HG03175 (cell line): Measurements from ENCODE around the gene LCN9.
"Not testable (repeated sequence)": the region's sequence is repeated elsewhere in the genome, so short reads cannot be mapped to it uniquely, and the experiment has no call there.

Experiments
- ATAC-seq: cut with Tn5 transposase; IDR thresholded peaks from one replicate; pipeline ENCODE4 v1.9.1; 2021; ENCODE audit warnings: mild to moderate bottlenecking, moderate library complexity; ENCODE audit not compliant: unreplicated experiment

The LCN9 gene

DNA sequence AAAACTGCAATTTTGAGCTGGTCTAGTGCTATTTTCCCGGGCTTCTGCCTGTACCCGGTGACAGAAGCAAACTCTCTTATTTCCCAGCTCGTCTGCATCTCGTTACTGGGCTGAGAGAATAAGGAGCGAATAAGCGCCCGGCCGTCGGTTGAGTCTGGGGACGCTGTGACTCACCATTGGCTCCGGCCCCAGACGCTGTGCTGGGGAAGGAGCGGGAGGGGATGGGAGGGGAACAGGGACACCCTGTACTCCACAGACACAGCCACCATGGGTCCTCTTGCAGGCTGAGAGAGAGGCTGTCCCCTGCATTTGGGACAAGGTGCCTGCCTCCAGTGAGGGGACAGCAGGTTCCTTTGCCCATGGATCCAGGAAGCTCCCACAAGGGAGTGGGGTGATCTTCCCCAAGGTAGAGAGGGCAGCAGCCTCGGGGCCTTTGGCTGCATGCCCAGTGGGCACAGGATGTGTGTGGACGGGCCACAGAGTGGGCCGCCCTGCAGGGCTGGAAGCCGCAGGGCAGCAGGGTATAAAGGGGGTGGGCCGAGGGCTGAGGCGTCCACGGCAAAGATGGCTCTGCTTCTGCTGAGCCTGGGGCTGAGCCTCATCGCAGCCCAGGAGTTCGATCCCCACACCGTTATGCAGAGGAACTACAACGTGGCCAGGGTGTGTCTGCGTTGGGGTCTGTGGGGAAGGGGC lies at the start of gene LCN9:
Gene LCN9, plus strand, starts transcription at position 552 of the 693 bp plus-strand sequence. Its CDS starts 13 bp downstream, at position 565.
- ATAC-seq, result no peak

GRCh38 chr9:135613946-135614805 lies 48.9 kb upstream of the LCN9 start:
- ATAC-seq, result no peak

DNA sequence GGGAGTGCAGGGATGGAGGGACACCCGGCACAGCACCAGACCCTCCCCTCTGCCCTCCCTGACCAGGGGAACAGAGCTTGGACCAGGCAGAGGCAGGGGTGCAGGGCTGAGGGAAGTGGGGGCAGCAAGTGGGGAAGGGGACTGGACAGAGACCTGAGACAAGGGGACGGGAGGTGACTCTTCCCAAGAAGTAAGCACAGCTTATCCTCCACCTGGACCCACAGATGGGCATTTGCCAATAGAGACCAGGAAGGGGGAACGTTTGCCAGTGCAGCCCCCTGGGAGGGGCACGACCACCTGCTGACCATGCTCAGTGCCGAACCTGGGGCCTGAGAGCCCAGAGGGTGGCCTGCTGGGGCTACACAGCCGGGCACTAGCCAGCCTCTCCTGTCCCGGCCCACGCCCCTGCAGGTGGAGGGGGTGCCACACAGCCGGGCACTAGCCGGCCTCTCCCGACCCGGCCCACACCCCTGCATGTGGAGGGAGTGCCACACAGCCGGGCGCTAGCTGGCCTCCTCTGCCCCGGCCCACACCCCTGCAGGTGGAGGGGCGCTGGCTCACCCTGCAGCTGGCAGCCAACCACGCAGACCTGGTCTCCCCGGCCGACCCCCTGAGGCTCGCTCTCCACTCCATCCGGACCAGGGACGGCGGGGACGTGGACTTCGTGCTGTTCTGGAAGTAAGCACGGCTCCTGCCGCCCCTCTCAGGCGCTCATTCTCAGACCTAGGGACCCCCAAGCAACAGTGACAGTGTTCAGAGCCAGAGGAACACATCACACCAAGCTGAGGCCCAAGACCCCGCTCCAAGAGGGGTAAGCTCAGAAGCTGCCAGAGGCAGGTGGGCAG lies 48.1 kb upstream of the LCN9 start:
- ATAC-seq, result no peak

DNA sequence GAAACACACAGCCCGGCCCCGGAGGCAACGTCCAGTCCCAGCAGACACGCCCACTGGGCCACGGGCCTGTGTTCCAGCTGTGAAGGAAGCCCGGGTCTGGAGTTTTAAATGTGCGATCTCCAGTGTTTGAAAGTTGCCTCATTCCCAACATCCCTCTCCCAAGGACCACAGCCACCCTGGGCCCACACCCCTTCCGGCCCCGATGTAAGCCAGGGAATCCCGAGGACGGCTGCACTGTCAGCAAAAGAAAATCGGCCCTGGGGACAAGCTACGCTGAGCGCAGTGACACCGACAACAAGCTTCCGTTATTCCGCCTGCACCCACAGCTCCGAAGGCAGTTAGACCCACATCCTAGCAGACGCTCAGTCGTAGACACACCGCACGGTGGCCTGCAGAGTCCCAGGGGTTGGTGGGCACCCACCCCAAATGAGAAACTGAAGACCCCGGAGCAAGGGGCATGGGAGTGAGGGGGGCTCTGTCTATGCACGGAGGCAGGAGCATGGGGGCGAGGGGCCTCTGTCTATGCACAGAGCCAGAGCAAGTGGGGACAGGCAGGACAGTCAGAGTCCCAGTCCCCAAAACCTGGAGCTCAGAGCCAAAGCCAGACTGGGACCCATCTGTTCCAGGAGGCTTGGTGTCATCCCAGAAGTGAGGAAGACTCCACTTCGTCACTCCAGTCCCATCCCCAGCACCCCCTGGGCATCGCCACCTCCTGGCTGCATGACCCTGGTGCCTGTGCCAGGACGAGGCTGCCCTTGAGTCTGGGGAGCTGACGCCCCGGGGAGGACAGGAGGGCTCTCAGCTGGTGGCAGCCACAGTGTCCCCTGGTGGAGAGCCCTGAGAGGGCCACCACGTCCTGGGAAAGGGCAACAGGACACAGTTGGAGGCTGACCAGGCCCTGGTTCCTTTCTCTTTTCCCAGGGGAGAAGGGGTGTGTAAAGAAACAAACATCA lies 47.2 kb upstream of the LCN9 start:
- ATAC-seq, result no peak

GRCh38 chr9:135616619-135617537 lies 46.2 kb upstream of the LCN9 start:
- ATAC-seq, result no peak

- ATAC-seq, result no peak
These were observed 45.6 kb upstream of the LCN9 start for GRCh38 chr9:135617538-135617900.

- no peak for ATAC-seq
These were observed 45.1 kb upstream of the LCN9 start for GRCh38 chr9:135617991-135618411.

GRCh38 chr9:135618866-135619598 lies 44.1 kb upstream of the LCN9 start:
- ATAC-seq, result no peak

DNA sequence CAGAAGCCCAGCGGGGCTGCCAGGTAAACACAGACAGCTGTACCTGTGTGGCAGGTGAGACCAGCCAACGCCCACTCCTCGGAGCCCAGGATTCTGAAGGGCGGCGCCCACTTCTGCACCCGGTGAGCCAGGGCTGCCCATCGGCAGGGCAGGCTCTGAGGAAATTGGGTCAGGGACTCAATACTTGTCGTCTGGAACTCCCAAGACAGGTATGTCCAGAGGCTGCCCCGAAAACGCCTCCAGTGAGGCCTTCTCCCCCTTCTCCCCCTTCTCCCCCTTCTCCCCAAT lies 43.6 kb upstream of the LCN9 start:
- no peak for ATAC-seq

GRCh38 chr9:135620558-135620957 lies 42.6 kb upstream of the LCN9 start:
- ATAC-seq, result no peak

- no peak for ATAC-seq
These were observed 40.6 kb upstream of the LCN9 start for GRCh38 chr9:135622415-135623020.

DNA sequence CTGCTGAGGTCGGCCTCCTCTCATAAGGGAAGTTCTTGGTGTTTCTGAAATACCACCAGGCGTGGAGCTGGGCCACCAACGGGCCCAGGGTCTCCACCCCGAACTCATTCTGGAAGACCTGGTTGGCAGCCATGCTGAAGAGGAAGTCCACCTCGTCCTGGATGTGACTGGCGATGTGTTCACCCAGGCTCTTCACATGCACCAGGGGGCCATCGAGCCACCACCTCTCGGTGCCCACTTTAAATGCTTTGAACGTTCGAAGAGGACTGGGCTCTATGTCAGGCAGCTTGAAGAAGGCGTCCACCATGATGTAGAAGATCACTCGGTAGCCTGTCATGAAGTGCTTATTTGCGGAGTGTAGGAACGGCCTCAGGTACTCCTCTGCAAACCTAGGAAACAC lies 38.8 kb upstream of the LCN9 start:
- no peak for ATAC-seq

GRCh38 chr9:135632841-135633240 lies 30.3 kb upstream of the LCN9 start:
- no peak for ATAC-seq

GRCh38 chr9:135636930-135637530 lies 26.1 kb upstream of the LCN9 start:
- not testable (repeated sequence) for ATAC-seq

DNA sequence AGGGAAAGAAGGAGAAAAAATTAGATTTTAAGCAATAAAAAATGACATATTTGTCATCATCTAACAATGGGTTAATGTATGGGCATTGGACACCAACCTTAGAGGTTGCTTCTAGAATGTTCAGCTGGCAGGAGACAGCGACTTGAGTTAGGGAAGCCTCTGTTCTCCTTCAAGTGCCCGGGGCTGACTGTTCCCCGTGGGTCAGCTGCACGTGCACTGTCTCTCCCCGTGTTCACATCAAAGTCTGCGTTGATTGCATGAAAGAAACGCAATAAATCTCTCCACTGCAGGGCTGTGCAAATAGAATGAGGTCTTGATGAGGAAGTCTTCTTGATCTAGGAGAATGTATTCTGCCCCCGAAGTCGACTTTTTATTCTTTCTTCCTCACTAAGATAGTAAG lies 23.9 kb upstream of the LCN9 start, which contains the start of gene GLT6D1:
Gene GLT6D1, minus strand, starts transcription at position 345 of the 400 bp plus-strand sequence. CDS start 353 bp downstream, outside the sequence.
- ATAC-seq, result no peak

DNA sequence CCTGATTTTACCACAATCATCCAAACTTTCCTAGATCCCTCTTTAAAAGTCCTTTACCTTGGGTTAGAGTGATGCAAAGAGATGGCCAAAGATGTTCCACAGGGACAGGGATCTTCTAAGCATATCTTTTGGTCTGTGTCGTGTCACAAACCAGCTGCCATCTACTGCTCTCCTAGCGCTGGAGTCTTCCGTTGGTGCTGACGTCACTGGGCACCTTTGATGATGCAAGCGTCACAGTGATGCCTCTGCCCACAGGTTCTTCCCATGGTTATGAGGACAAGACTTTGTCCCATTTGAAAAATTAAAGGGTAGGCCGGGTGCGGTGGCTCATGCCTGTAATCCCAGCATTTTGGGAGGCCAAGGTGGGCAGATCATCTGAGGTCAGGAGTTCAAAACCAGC lies 22.1 kb upstream of the LCN9 start:
- no peak for ATAC-seq

- no peak for ATAC-seq
These were observed 21.4 kb upstream of the LCN9 start for GRCh38 chr9:135641745-135642144.
